ENCODE results near the gene PRKCA. TPM values are rescaled to one million over a fixed set of nuclear protein-coding genes. Genes with fewer than 3 reads are reported as not detected.

PRKCA gene
- total and polyA plus RNA-seq, 9 of the 15 experiments (the other 6 are each of a cell fraction or from before 2014, with no cell fraction given): 3.2 to 33.0 (median 17.8) TPM

- DNase-seq (ENCODE audit: extremely low read depth in 1 of 4, low spot score in 3 of 4) (no peak), ATAC-seq (no peak), FAIRE-seq (peak; percentile 11)
- H3K4me3 ChIP-seq: no peak overlapping the region
- ChIA-PET POLR2A (no interaction called here), CTCF (ENCODE audit: low intra/inter-chr PET ratio) (no interaction called here)
- BruUV-seq (replicated peaks): no TSS peak
- TF ChIP-seq C11orf30 (IDR thresholded peaks at IDR 0.05; ENCODE audit: low read depth) (no peak), LCOR (CRISPR knock-in tag; IDR thresholded peaks at IDR 0.05) (no peak), THRA (IDR thresholded peaks at IDR 0.05) (no peak), ZNF589 (CRISPR knock-in tag; IDR thresholded peaks at IDR 0.05; ENCODE audit: low read depth) (no peak), SAFB2 (IDR thresholded peaks at IDR 0.05; ENCODE audit: borderline replicate concordance, low read depth, low read length, severe bottlenecking) (no peak), KDM2B (CRISPR knock-in tag; IDR thresholded peaks at IDR 0.05) (no peak), PTRF (tag; IDR thresholded peaks at IDR 0.05) (no peak)
- H3K4me2 ChIP-seq (ENCODE audit: insufficient read depth, low read length): no peak overlapping the region
- no peaks in the 10 kb centered on the region for H3K36me3 ChIP-seq (ENCODE audit: control insufficient read depth, insufficient read depth, low read length)
- no peak overlapping the region for H3K9ac ChIP-seq (ENCODE audit: insufficient read depth in 1 of 2, low read depth in 2 of 2, low read length in 2 of 2)
- in situ Hi-C loops (cut with MboI) (no loop called here), intact Hi-C loops (cut with micrococcal nuclease) (loop anchor here (5.0 kb wide), 1 partner anchor 163 kb away; the partner anchor contains the start of gene PRKCA)
- H3K27me3 ChIP-seq (ENCODE audit: control insufficient read depth in 2 of 2, insufficient read depth in 2 of 2, low read length in 2 of 2): no peaks in the 10 kb centered on the region
- WGBS (ENCODE audit: insufficient coverage, low coverage, missing lambda C conversion rate): 54% methylated on average over 1 of the region's 1 CpG
- no peak overlapping the region for H3K27ac ChIP-seq (ENCODE audit: extremely low read depth, low read depth, low read length)
- H4K20me1 ChIP-seq (replicated peaks; ENCODE audit: control insufficient read depth, insufficient read depth, low read length): no peaks in the 10 kb centered on the region
- H3K79me2 ChIP-seq (ENCODE audit: control insufficient read depth, insufficient read depth, low read length): peaks cover 47% of the 10 kb centered on the region
- no peak overlapping the region for H2AFZ ChIP-seq (ENCODE audit: low read depth, low read length)
- H3K9me1 ChIP-seq (ENCODE audit: control insufficient read depth, insufficient read depth, low read length): peaks cover 5% of the 10 kb centered on the region
- peaks cover 19 to 53% of the 10 kb centered on the region in 2 experiments for H3K4me1 ChIP-seq (replicated peaks in 1 of 2; ENCODE audit: control insufficient read depth in 2 of 2, insufficient read depth in 2 of 2, low read length in 2 of 2)
- H3K9me3 ChIP-seq (replicated peaks; ENCODE audit: control insufficient read depth, insufficient read depth, low read depth, low read length): no peaks in the 10 kb centered on the region
These were observed 163.3 kb downstream of the PRKCA start for GRCh38 chr17:66465701-66466100.

All from K562 (cell line).